Esophagus squamous epithelium (tissue), 4 donors: ENCODE data around the gene KSR2.

Experiments used
- POLR2A ChIP-seq, 4 donors: fragments of 450-650 bp; IDR thresholded peaks; one replicate each; pipeline ENCODE4 v1.6.1; 2017; ENCODE audit warnings: antibody characterized with exemption in 4 of 4, mild to moderate bottlenecking in 4 of 4, moderate library complexity in 3 of 4
- TF ChIP-seq, protein P1 (sequence below), 6 experiments: fragments of 450-650 bp in 4 of 6; fragments of 200-600 bp in 2 of 6; sonication (generic) in 2 of 6; IDR thresholded peaks; one replicate each; pipeline ENCODE4 v1.5.1; 2016 to 2019; ENCODE audit warnings: antibody characterized with exemption in 6 of 6, mild to moderate bottlenecking in 4 of 6, moderate library complexity in 4 of 6

DNA sequence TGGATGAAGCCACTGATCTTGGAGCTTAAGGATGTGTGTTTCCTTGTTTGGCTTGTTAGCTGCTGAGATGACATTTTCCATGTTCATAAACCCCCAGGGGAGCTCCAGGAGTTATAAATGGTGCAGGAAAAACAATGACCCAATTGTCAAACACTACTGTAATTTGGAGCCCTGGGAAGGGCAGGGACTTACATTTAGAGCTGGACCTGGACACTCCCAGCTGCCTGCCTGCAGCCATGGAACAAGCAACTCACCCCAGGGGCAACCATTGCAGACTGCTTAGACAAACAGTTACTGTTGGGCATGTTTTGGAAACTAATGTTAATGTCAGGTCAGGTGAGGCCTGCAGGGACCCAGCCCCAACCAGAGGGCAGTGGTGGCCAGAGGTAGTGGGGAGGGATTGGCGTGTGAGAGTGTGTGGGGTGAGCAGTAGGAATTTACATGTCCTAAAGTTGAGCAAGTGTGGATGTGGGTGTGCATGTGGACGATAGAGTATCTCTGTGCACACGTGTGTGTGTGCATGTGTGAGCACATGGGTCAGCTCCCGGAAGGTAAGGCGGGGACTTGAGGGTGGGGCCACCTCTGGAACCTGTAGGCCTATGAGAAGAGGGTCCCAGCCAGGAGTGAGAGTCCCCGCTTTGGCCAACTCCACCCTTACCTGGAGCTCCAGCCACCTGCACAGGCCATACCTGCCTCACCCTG is 521.0 kb downstream of the KSR2 start:
- TF ChIP-seq, protein P1, sequence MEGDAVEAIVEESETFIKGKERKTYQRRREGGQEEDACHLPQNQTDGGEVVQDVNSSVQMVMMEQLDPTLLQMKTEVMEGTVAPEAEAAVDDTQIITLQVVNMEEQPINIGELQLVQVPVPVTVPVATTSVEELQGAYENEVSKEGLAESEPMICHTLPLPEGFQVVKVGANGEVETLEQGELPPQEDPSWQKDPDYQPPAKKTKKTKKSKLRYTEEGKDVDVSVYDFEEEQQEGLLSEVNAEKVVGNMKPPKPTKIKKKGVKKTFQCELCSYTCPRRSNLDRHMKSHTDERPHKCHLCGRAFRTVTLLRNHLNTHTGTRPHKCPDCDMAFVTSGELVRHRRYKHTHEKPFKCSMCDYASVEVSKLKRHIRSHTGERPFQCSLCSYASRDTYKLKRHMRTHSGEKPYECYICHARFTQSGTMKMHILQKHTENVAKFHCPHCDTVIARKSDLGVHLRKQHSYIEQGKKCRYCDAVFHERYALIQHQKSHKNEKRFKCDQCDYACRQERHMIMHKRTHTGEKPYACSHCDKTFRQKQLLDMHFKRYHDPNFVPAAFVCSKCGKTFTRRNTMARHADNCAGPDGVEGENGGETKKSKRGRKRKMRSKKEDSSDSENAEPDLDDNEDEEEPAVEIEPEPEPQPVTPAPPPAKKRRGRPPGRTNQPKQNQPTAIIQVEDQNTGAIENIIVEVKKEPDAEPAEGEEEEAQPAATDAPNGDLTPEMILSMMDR (IDR thresholded peaks at IDR 0.05) = no peak
- no peak for TF ChIP-seq POLR2A (IDR thresholded peaks at IDR 0.05)
